Smooth muscle cell (in vitro differentiated cells): ENCODE results near the gene AMPH. TPM values are rescaled to one million over a fixed set of nuclear protein-coding genes. Genes with fewer than 3 reads are reported as not detected.

ENCODE experiments used
- DNase-seq: peaks from one replicate; lab custom pipeline; 2025; ENCODE audit not compliant: unreplicated experiment; lab: John Stamatoyannopoulos, UW
- H2AFZ ChIP-seq: fragments of 200-600 bp; sonication (generic); 2 replicates; pipeline ENCODE4 v1.6.0; 2016; ENCODE audit warnings: antibody characterized with exemption, low read depth, mild to moderate bottlenecking
- H3F3A ChIP-seq: fragments of 200-600 bp; sonication (generic); 2 replicates; pipeline ENCODE4 v1.6.0; 2017; ENCODE audit warnings: antibody characterized with exemption, low read depth
- H3K27ac ChIP-seq: fragments of 200-600 bp; sonication (generic); 2 replicates; pipeline ENCODE4 v1.5.1; 2016; ENCODE audit warnings: low read depth, mild to moderate bottlenecking
- H3K27me3 ChIP-seq: fragments of 200-600 bp; sonication (generic); 2 replicates; pipeline ENCODE4 v1.6.1; 2016; ENCODE audit warnings: low read depth, mild to moderate bottlenecking
- H3K36me3 ChIP-seq: fragments of 200-600 bp; sonication (generic); 2 replicates; pipeline ENCODE4 v1.5.1; 2016; ENCODE audit warnings: low read depth
- H3K4me1 ChIP-seq: fragments of 200-600 bp; sonication (generic); 2 replicates; pipeline ENCODE4 v1.5.1; 2016; ENCODE audit warnings: low read depth
- H3K4me2 ChIP-seq: fragments of 200-600 bp; sonication (generic); 2 replicates; pipeline ENCODE4 v1.6.0; 2016; ENCODE audit warnings: mild to moderate bottlenecking
- H3K4me3 ChIP-seq: fragments of 200-600 bp; sonication (generic); 2 replicates; pipeline ENCODE4 v1.5.1; 2016; ENCODE audit warnings: mild to moderate bottlenecking
- H3K79me2 ChIP-seq: fragments of 200-600 bp; sonication (generic); 2 replicates; pipeline ENCODE4 v1.6.0; 2016; ENCODE audit warnings: low read depth, mild to moderate bottlenecking
- H3K9ac ChIP-seq: fragments of 200-600 bp; sonication (generic); 2 replicates; pipeline ENCODE4 v1.6.0; 2016; ENCODE audit warnings: low read depth
- H3K9me3 ChIP-seq: fragments of 200-600 bp; sonication (generic); replicated peaks from 2 replicates; pipeline ENCODE4 v1.5.1; 2016; ENCODE audit warnings: low read depth
- H4K20me1 ChIP-seq: fragments of 200-600 bp; sonication (generic); 2 replicates; pipeline ENCODE4 v1.6.0; 2016; ENCODE audit warnings: low read depth
- CTCF ChIP-seq: fragments of 200-600 bp; sonication (generic); IDR thresholded peaks from 2 replicates; pipeline ENCODE4 v1.5.1; 2017; ENCODE audit warnings: borderline replicate concordance, mild to moderate bottlenecking, antibody characterized with exemption; ENCODE audit not compliant: insufficient read depth, poor library complexity, severe bottlenecking
- WGBS: methylation state at CpG from one replicate; pipeline ENCODE4 v1.1.7; 2016; ENCODE audit warnings: low lambda C conversion rate; 5-methylcytosine and 5-hydroxymethylcytosine counted together
- polyA plus RNA-seq: library from polyadenylated mRNA; unstranded; fragments of >200 nt; fragmentation: Nextera tagmentation; extraction: Ambion mirVana; gene quantifications from 2 replicates; pipeline ENCODE4 v1.2.1, GENCODE V29; 2016
- total RNA-seq: library from RNA; depleted of rRNA; stranded (reverse); fragments of >200 nt; gene quantifications from 2 replicates; pipeline ENCODE4 v1.2.3, GENCODE V29; 2014

Gene AMPH
- total and polyA plus RNA-seq, 2 experiments from 2014 or later, result 1.6 to 2.4 TPM

GRCh38 chr7:38615665-38616064 lies 15.5 kb downstream of the AMPH start:
- no peak overlapping the region for H2AFZ ChIP-seq
- 61% methylated on average over 2 of the region's 2 CpGs for WGBS
- H3K4me1 ChIP-seq, result no peaks in the 10 kb centered on the region
- TF ChIP-seq CTCF, result no peak
- no peak overlapping the region for H3K27ac ChIP-seq
- no peak overlapping the region for H3K4me3 ChIP-seq
- H4K20me1 ChIP-seq, result no peaks in the 10 kb centered on the region
- no peaks in the 10 kb centered on the region for H3K36me3 ChIP-seq
- H3K79me2 ChIP-seq, result no peaks in the 10 kb centered on the region
- no peak for DNase-seq
- peaks cover 25% of the 10 kb centered on the region for H3K27me3 ChIP-seq
- H3F3A ChIP-seq, result no peaks in the 10 kb centered on the region
- no peak overlapping the region for H3K4me2 ChIP-seq
- no peak overlapping the region for H3K9ac ChIP-seq
- H3K9me3 ChIP-seq, result no peaks in the 10 kb centered on the region

- Histone ChIP-seq H3K9me3 (no peaks in the 10 kb centered on the region), H4K20me1 (no peaks in the 10 kb centered on the region), H3F3A (no peaks in the 10 kb centered on the region), H3K27ac (no peak overlapping the region), H3K4me3 (no peak overlapping the region), H3K27me3 (peaks cover 18% of the 10 kb centered on the region), H3K4me2 (no peak overlapping the region), H3K9ac (no peak overlapping the region), H3K36me3 (no peaks in the 10 kb centered on the region), H3K79me2 (no peaks in the 10 kb centered on the region), H2AFZ (no peak overlapping the region), H3K4me1 (no peaks in the 10 kb centered on the region)
- no peak for TF ChIP-seq CTCF
- 94% methylated on average over 2 of the region's 2 CpGs for WGBS
- DNase-seq, result no peak
Observed at GRCh38 chr7:38607466-38607865, 23.7 kb downstream of the AMPH start.

GRCh38 chr7:38600741-38601140 lies 30.4 kb downstream of the AMPH start:
- 84% methylated on average over 3 of the region's 3 CpGs for WGBS
- H3K27me3 ChIP-seq, result peaks cover 5% of the 10 kb centered on the region
- no peaks in the 10 kb centered on the region for H3K4me1 ChIP-seq
- no peak overlapping the region for H2AFZ ChIP-seq
- no peaks in the 10 kb centered on the region for H3K36me3 ChIP-seq
- no peaks in the 10 kb centered on the region for H3F3A ChIP-seq
- no peak for DNase-seq
- no peaks in the 10 kb centered on the region for H4K20me1 ChIP-seq
- H3K9me3 ChIP-seq, result no peaks in the 10 kb centered on the region
- no peak overlapping the region for H3K4me2 ChIP-seq
- no peak for TF ChIP-seq CTCF
- H3K4me3 ChIP-seq, result no peak overlapping the region
- no peaks in the 10 kb centered on the region for H3K79me2 ChIP-seq
- no peak overlapping the region for H3K9ac ChIP-seq
- no peak overlapping the region for H3K27ac ChIP-seq

GRCh38 chr7:38594949-38595348 lies 36.2 kb downstream of the AMPH start:
- Histone ChIP-seq H3K36me3 (no peaks in the 10 kb centered on the region), H3K9ac (no peak overlapping the region), H4K20me1 (no peaks in the 10 kb centered on the region), H2AFZ (no peak overlapping the region), H3K4me3 (no peak overlapping the region), H3K9me3 (no peaks in the 10 kb centered on the region), H3F3A (no peaks in the 10 kb centered on the region), H3K4me2 (no peak overlapping the region), H3K79me2 (no peaks in the 10 kb centered on the region), H3K27ac (no peak overlapping the region), H3K27me3 (no peaks in the 10 kb centered on the region), H3K4me1 (no peaks in the 10 kb centered on the region)
- DNase-seq, result no peak
- 90% methylated on average over 4 of the region's 4 CpGs for WGBS
- no peak for TF ChIP-seq CTCF
